Hypothalamus (tissue), 51 donors: ENCODE measurements around the gene CTNNBL1.
"Not testable (repeated sequence)": the region's sequence is repeated elsewhere in the genome, so short reads cannot be mapped to it uniquely, and the experiment has no call there.

Source experiments
- DNase-seq, 51 donors: peaks; one replicate each; lab custom pipeline; 2025; lab: John Stamatoyannopoulos, UW

Gene CTNNBL1

GRCh38 chr20:37704955-37705354, 11.1 kb downstream of the CTNNBL1 start:
- DNase-seq, result no peak

GRCh38 chr20:37706298-37706697, 12.5 kb downstream of the CTNNBL1 start:
- no peak for DNase-seq

- DNase-seq, result no peak
Observed at GRCh38 chr20:37711001-37711400, 17.2 kb downstream of the CTNNBL1 start.

GRCh38 chr20:37711994-37712964, 18.4 kb downstream of the CTNNBL1 start:
- DNase-seq, result peak in 9 of 51 donors; percentile 1 to 38 (median 18)

- DNase-seq, result no peak
Observed at GRCh38 chr20:37713396-37713795, 19.6 kb downstream of the CTNNBL1 start.

GRCh38 chr20:37714978-37715672, 21.3 kb downstream of the CTNNBL1 start:
- no peak for DNase-seq

GRCh38 chr20:37721751-37722150, 27.9 kb downstream of the CTNNBL1 start:
- DNase-seq, result no peak

GRCh38 chr20:37722312-37722711, 28.5 kb downstream of the CTNNBL1 start:
- not testable (repeated sequence) for DNase-seq

- DNase-seq, result no peak
Observed at GRCh38 chr20:37723668-37724067, 29.8 kb downstream of the CTNNBL1 start.

GRCh38 chr20:37725165-37725564, 31.3 kb downstream of the CTNNBL1 start:
- no peak for DNase-seq

GRCh38 chr20:37725855-37726254, 32.0 kb downstream of the CTNNBL1 start:
- DNase-seq, result no peak

GRCh38 chr20:37726321-37726720, 32.5 kb downstream of the CTNNBL1 start:
- DNase-seq, result no peak

- DNase-seq, result peak in 2 of 51 donors; percentile 26 to 44
Observed at GRCh38 chr20:37726971-37727956, 33.4 kb downstream of the CTNNBL1 start.

GRCh38 chr20:37727957-37728634, 34.3 kb downstream of the CTNNBL1 start:
- DNase-seq, result no peak

GRCh38 chr20:37728635-37728983, 34.8 kb downstream of the CTNNBL1 start:
- peak in 1 of 51 donors; percentile 21 for DNase-seq

- DNase-seq, result no peak
Observed at GRCh38 chr20:37729452-37729851, 35.6 kb downstream of the CTNNBL1 start.

- no peak for DNase-seq
Observed at GRCh38 chr20:37729909-37730308, 36.1 kb downstream of the CTNNBL1 start.

GRCh38 chr20:37733416-37733815, 39.6 kb downstream of the CTNNBL1 start:
- no peak for DNase-seq

- DNase-seq, result no peak
Observed at GRCh38 chr20:37734228-37734985, 40.6 kb downstream of the CTNNBL1 start.
